Parathyroid adenoma (tissue), 2 donors: ENCODE data around the gene NRROS.
A peak's percentile ranks its signal among the peaks of the same experiment; 100 is the strongest.
"Not testable (repeated sequence)": the region's sequence is repeated elsewhere in the genome, so short reads cannot be mapped to it uniquely, and the experiment has no call there.

Source experiments
- H2AFZ ChIP-seq: fragments of 300-600 bp; sonication (generic); one replicate; pipeline ENCODE4 v1.7.0; 2017; ENCODE audit warnings: antibody characterized with exemption, mild to moderate bottlenecking
- H3K27ac ChIP-seq: fragments of 300-600 bp; sonication (generic); one replicate; pipeline ENCODE4 v1.7.0; 2017
- H3K27me3 ChIP-seq: fragments of 300-600 bp; sonication (generic); one replicate; pipeline ENCODE4 v1.7.0; 2017; ENCODE audit warnings: low read length; ENCODE audit not compliant: control insufficient read depth, insufficient read depth
- H3K36me3 ChIP-seq: fragments of 300-600 bp; sonication (generic); one replicate; pipeline ENCODE4 v1.7.0; 2017; ENCODE audit warnings: low read length; ENCODE audit not compliant: control insufficient read depth, insufficient read depth
- H3K4me1 ChIP-seq: fragments of 300-600 bp; sonication (generic); one replicate; pipeline ENCODE4 v1.7.0; 2017; ENCODE audit warnings: control low read depth
- H3K4me2 ChIP-seq: fragments of 300-600 bp; sonication (generic); one replicate; pipeline ENCODE4 v1.7.0; 2017; ENCODE audit warnings: low read length
- H3K4me3 ChIP-seq: fragments of 300-600 bp; sonication (generic); one replicate; pipeline ENCODE4 v1.7.0; 2017; ENCODE audit warnings: low read depth, low read length
- H3K79me2 ChIP-seq: fragments of 300-600 bp; sonication (generic); one replicate; pipeline ENCODE4 v1.7.0; 2017; ENCODE audit warnings: control low read depth
- H3K9ac ChIP-seq: fragments of 300-600 bp; sonication (generic); one replicate; pipeline ENCODE4 v1.7.0; 2017; ENCODE audit warnings: mild to moderate bottlenecking
- H3K9me3 ChIP-seq: fragments of 300-600 bp; sonication (generic); one replicate; pipeline ENCODE4 v1.7.0; 2017; ENCODE audit warnings: low read length; ENCODE audit not compliant: control insufficient read depth
- CTCF ChIP-seq: fragments of 300-600 bp; sonication (generic); IDR thresholded peaks from one replicate; pipeline ENCODE4 v1.7.0; 2017; ENCODE audit warnings: antibody characterized with exemption, mild to moderate bottlenecking
- donor health status: primary hyperparathyroidism.

NRROS gene

GRCh38 chr3:196609343-196609775 is 30.1 kb upstream of the NRROS start:
- H3K27me3 ChIP-seq, result no peaks in the 10 kb centered on the region
- peak; percentile 96 for TF ChIP-seq CTCF

GRCh38 chr3:196609805-196610515 is 29.5 kb upstream of the NRROS start:
- TF ChIP-seq CTCF, result no peak
- Histone ChIP-seq H3K9ac (no peak overlapping the region), H3K9me3 (no peaks in the 10 kb centered on the region), H3K36me3 (no peaks in the 10 kb centered on the region), H3K4me3 (no peak overlapping the region), H3K4me2 (no peak overlapping the region), H3K4me1 (peaks cover 10% of the 10 kb centered on the region), H3K79me2 (no peaks in the 10 kb centered on the region), H3K27me3 (no peaks in the 10 kb centered on the region), H2AFZ (peak overlapping the region; percentile 6), H3K27ac (no peak overlapping the region)

More at GRCh38 chr3:196609343-196609775, 30.1 kb upstream of the NRROS start:
- H3K27ac ChIP-seq, result no peak overlapping the region
- H3K4me3 ChIP-seq, result no peak overlapping the region
- no peak overlapping the region for H3K9ac ChIP-seq
- peak overlapping the region; percentile 6 for H2AFZ ChIP-seq
- H3K36me3 ChIP-seq, result no peaks in the 10 kb centered on the region
- H3K79me2 ChIP-seq, result no peaks in the 10 kb centered on the region
- no peak overlapping the region for H3K4me2 ChIP-seq
- no peaks in the 10 kb centered on the region for H3K9me3 ChIP-seq
- peaks cover 10% of the 10 kb centered on the region for H3K4me1 ChIP-seq

GRCh38 chr3:196611761-196612483 is 27.6 kb upstream of the NRROS start:
- Histone ChIP-seq H3K27me3 (no peaks in the 10 kb centered on the region), H2AFZ (peak overlapping the region; percentile 84), H3K79me2 (no peaks in the 10 kb centered on the region), H3K9me3 (no peaks in the 10 kb centered on the region), H3K36me3 (no peaks in the 10 kb centered on the region), H3K4me3 (no peak overlapping the region), H3K9ac (no peak overlapping the region), H3K4me2 (peak overlapping the region; percentile 49), H3K4me1 (peaks cover 10% of the 10 kb centered on the region), H3K27ac (peak overlapping the region; percentile 59)
- TF ChIP-seq CTCF, result no peak

- not testable (repeated sequence) for H3K4me3 ChIP-seq, H3K27ac ChIP-seq, H3K36me3 ChIP-seq, H2AFZ ChIP-seq, H3K9ac ChIP-seq, H3K79me2 ChIP-seq, H3K4me2 ChIP-seq, H3K27me3 ChIP-seq, H3K9me3 ChIP-seq
- peaks cover 10% of the 10 kb centered on the region for H3K4me1 ChIP-seq
These were observed 24.3 kb upstream of the NRROS start for GRCh38 chr3:196615234-196615633.

- Histone ChIP-seq H3K9me3 (no peaks in the 10 kb centered on the region), H3K27me3 (no peaks in the 10 kb centered on the region), H2AFZ (no peak overlapping the region), H3K4me1 (peaks cover 3% of the 10 kb centered on the region), H3K79me2 (no peaks in the 10 kb centered on the region), H3K9ac (no peak overlapping the region), H3K36me3 (no peaks in the 10 kb centered on the region), H3K27ac (no peak overlapping the region), H3K4me3 (no peak overlapping the region), H3K4me2 (no peak overlapping the region)
- no peak for TF ChIP-seq CTCF
These were observed 22.2 kb upstream of the NRROS start for GRCh38 chr3:196617256-196617655.
